GM19324 (cell line): ENCODE data around the gene KLF11.
A peak's percentile ranks its signal among the peaks of the same experiment; 100 is the strongest.

Experiments used
- ATAC-seq: cut with Tn5 transposase; IDR thresholded peaks from one replicate; pipeline ENCODE4 v1.9.1; 2021; ENCODE audit warnings: mild to moderate bottlenecking, moderate library complexity; ENCODE audit not compliant: unreplicated experiment, low FRiP score

KLF11 gene

GRCh38 chr2:10039658-10040410 is 3.5 kb upstream of the KLF11 start:
- ATAC-seq = no peak

GRCh38 chr2:10041711-10042110 is 1.6 kb upstream of the KLF11 start:
- ATAC-seq = no peak

GRCh38 chr2:10042301-10043161 is 819 bp upstream of the KLF11 start:
- no peak for ATAC-seq

- ATAC-seq = peak; percentile 61
These were observed 704 bp downstream of the KLF11 start for GRCh38 chr2:10043906-10044601.

GRCh38 chr2:10045561-10046355 is 2.4 kb downstream of the KLF11 start:
- no peak for ATAC-seq

GRCh38 chr2:10046931-10047330 is 3.6 kb downstream of the KLF11 start:
- ATAC-seq = no peak

- no peak for ATAC-seq
These were observed 4.5 kb downstream of the KLF11 start for GRCh38 chr2:10047616-10048500.

- ATAC-seq = no peak
These were observed 5.3 kb downstream of the KLF11 start for GRCh38 chr2:10048501-10049171.

GRCh38 chr2:10052216-10052615 is 8.9 kb downstream of the KLF11 start:
- ATAC-seq = no peak

GRCh38 chr2:10053351-10053750 is 10.0 kb downstream of the KLF11 start:
- no peak for ATAC-seq

- ATAC-seq = no peak
These were observed 11.1 kb downstream of the KLF11 start for GRCh38 chr2:10054424-10054823.

- ATAC-seq = no peak
These were observed 11.6 kb downstream of the KLF11 start for GRCh38 chr2:10054976-10055375.

- ATAC-seq = no peak
These were observed 13.1 kb downstream of the KLF11 start for GRCh38 chr2:10056439-10056838.

GRCh38 chr2:10057231-10058107 is 14.1 kb downstream of the KLF11 start:
- ATAC-seq = no peak

GRCh38 chr2:10058251-10059015 is 15.1 kb downstream of the KLF11 start:
- no peak for ATAC-seq

GRCh38 chr2:10059016-10059351 is 15.6 kb downstream of the KLF11 start:
- no peak for ATAC-seq
